ENCODE measurements around the gene FUCA2.

Gene FUCA2

GRCh38 chr6:143510991-143511891 is at the start of gene FUCA2:
FUCA2 (minus strand) TSS chr6:143511720; CDS start chr6:143511634, 86 bp downstream.
- Histone ChIP-seq H3K4me3 (ENCODE audit: low read length) (peak within 1 kb of the TSS; percentile 66), H3K27ac (ENCODE audit: low read length) (peak within 1 kb of the TSS; percentile 32; the same call in 1 of the 2 replicates), H3K36me3 (replicated peaks; ENCODE audit: insufficient read depth, low read length) (no peaks in the 10 kb centered on the region), H3K79me2 (ENCODE audit: low read length) (peaks cover 4% of the 10 kb centered on the region; the same call in 1 of the 2 replicates), H3K4me2 (ENCODE audit: low read depth, low read length) (peak within 1 kb of the TSS; percentile 55), H3K9me3 (replicated peaks; ENCODE audit: insufficient read depth, low read length) (no peaks in the 10 kb centered on the region), H3K9ac (ENCODE audit: low read length) (peak within 1 kb of the TSS; percentile 66), H3K9me2 (replicated peaks; ENCODE audit: insufficient read depth, low read length) (no peaks in the 10 kb centered on the region), H3K27me3 (replicated peaks; ENCODE audit: insufficient read depth, low read length) (no peaks in the 10 kb centered on the region), H3K4me1 (ENCODE audit: low read length) (no peaks in the 10 kb centered on the region), H3F3A (ENCODE audit: insufficient read depth, low read length) (no peaks in the 10 kb centered on the region), H2AFZ (ENCODE audit: low read length) (peak within 1 kb of the TSS; percentile 73), H4K20me1 (ENCODE audit: insufficient read depth, low read length) (no peaks in the 10 kb centered on the region)
- peak; percentile 30 for DNase-seq
- TF ChIP-seq EZH2 (optimal IDR thresholded peaks at IDR 0.05; ENCODE audit: low read depth, low read length) (no peak), CTCF (IDR thresholded peaks at IDR 0.05; ENCODE audit: low read length) (no peak), EZH2phosphoT487 (IDR thresholded peaks at IDR 0.05; ENCODE audit: low read length) (no peak)

- no peak overlapping the region for H3K9ac ChIP-seq (ENCODE audit: low read length)
- H3K79me2 ChIP-seq (ENCODE audit: low read length) = no peaks in the 10 kb centered on the region
- no peak overlapping the region for H2AFZ ChIP-seq (ENCODE audit: low read length)
- no peaks in the 10 kb centered on the region for H4K20me1 ChIP-seq (ENCODE audit: insufficient read depth, low read length)
- no peak overlapping the region for H3K4me2 ChIP-seq (ENCODE audit: low read depth, low read length)
- no peak overlapping the region for H3K27ac ChIP-seq (ENCODE audit: low read length)
- no peaks in the 10 kb centered on the region for H3F3A ChIP-seq (ENCODE audit: insufficient read depth, low read length)
- no peak overlapping the region for H3K4me3 ChIP-seq (ENCODE audit: low read length)
- no peak for DNase-seq
- H3K9me2 ChIP-seq (replicated peaks; ENCODE audit: insufficient read depth, low read length) = no peaks in the 10 kb centered on the region
- TF ChIP-seq CTCF (IDR thresholded peaks at IDR 0.05; ENCODE audit: low read length) (no peak), EZH2 (optimal IDR thresholded peaks at IDR 0.05; ENCODE audit: low read depth, low read length) (no peak), EZH2phosphoT487 (IDR thresholded peaks at IDR 0.05; ENCODE audit: low read length) (no peak)
- no peaks in the 10 kb centered on the region for H3K9me3 ChIP-seq (replicated peaks; ENCODE audit: insufficient read depth, low read length)
- H3K36me3 ChIP-seq (replicated peaks; ENCODE audit: insufficient read depth, low read length) = no peaks in the 10 kb centered on the region
- H3K27me3 ChIP-seq (replicated peaks; ENCODE audit: insufficient read depth, low read length) = no peaks in the 10 kb centered on the region
- H3K4me1 ChIP-seq (ENCODE audit: low read length) = no peaks in the 10 kb centered on the region
Measured at GRCh38 chr6:143561105-143561704, 49.7 kb upstream of the FUCA2 start.

- no peak overlapping the region for H3K27ac ChIP-seq (ENCODE audit: low read length)
- no peak for DNase-seq
- no peaks in the 10 kb centered on the region for H3K79me2 ChIP-seq (ENCODE audit: low read length)
- no peaks in the 10 kb centered on the region for H3K27me3 ChIP-seq (replicated peaks; ENCODE audit: insufficient read depth, low read length)
- H3K4me2 ChIP-seq (ENCODE audit: low read depth, low read length) = no peak overlapping the region
- TF ChIP-seq EZH2 (optimal IDR thresholded peaks at IDR 0.05; ENCODE audit: low read depth, low read length) (no peak), CTCF (IDR thresholded peaks at IDR 0.05; ENCODE audit: low read length) (no peak), EZH2phosphoT487 (IDR thresholded peaks at IDR 0.05; ENCODE audit: low read length) (no peak)
- H3F3A ChIP-seq (ENCODE audit: insufficient read depth, low read length) = no peaks in the 10 kb centered on the region
- no peaks in the 10 kb centered on the region for H3K9me3 ChIP-seq (replicated peaks; ENCODE audit: insufficient read depth, low read length)
- no peaks in the 10 kb centered on the region for H3K36me3 ChIP-seq (replicated peaks; ENCODE audit: insufficient read depth, low read length)
- no peaks in the 10 kb centered on the region for H3K9me2 ChIP-seq (replicated peaks; ENCODE audit: insufficient read depth, low read length)
- no peak overlapping the region for H3K4me3 ChIP-seq (ENCODE audit: low read length)
- H3K9ac ChIP-seq (ENCODE audit: low read length) = no peak overlapping the region
- no peak overlapping the region for H2AFZ ChIP-seq (ENCODE audit: low read length)
- H3K4me1 ChIP-seq (ENCODE audit: low read length) = no peaks in the 10 kb centered on the region
- no peaks in the 10 kb centered on the region for H4K20me1 ChIP-seq (ENCODE audit: insufficient read depth, low read length)
Measured at GRCh38 chr6:143559051-143559660, 47.6 kb upstream of the FUCA2 start.
